Stimulated activated CD4-positive, alpha-beta T cell treated with anti-CD3 and anti-CD28 coated beads, TNF-alpha, amount 100 ng/mL, for 1 hour (primary cell): ENCODE results near the gene SEMA3A.
"Not testable (repeated sequence)": the region's sequence is repeated elsewhere in the genome, so short reads cannot be mapped to it uniquely, and the experiment has no call there.

ENCODE experiments used
- DNase-seq, 3 donors: peaks; one replicate each; pipeline ENCODE4 v3.0.0-alpha.2; 2020; ENCODE audit warnings: low read depth in 3 of 3, low spot score in 1 of 3

The SEMA3A gene

GRCh38 chr7:84154991-84155781 lies 39.4 kb downstream of the SEMA3A start:
- DNase-seq = no peak

GRCh38 chr7:84152995-84153394 lies 41.6 kb downstream of the SEMA3A start:
- no peak for DNase-seq

GRCh38 chr7:84150370-84150769 lies 44.2 kb downstream of the SEMA3A start:
- not testable (repeated sequence) for DNase-seq

GRCh38 chr7:84149573-84149972 lies 45.0 kb downstream of the SEMA3A start:
- no peak for DNase-seq

- no peak for DNase-seq
Observed at GRCh38 chr7:84145892-84146291, 48.7 kb downstream of the SEMA3A start.

- DNase-seq = no peak
Observed at GRCh38 chr7:84144935-84145334, 49.7 kb downstream of the SEMA3A start.

- no peak for DNase-seq
Observed at GRCh38 chr7:84144480-84144879, 50.1 kb downstream of the SEMA3A start.

GRCh38 chr7:84142726-84143125 lies 51.9 kb downstream of the SEMA3A start:
- no peak for DNase-seq

GRCh38 chr7:84139986-84140729 lies 54.4 kb downstream of the SEMA3A start:
- DNase-seq = no peak

GRCh38 chr7:84138411-84138810 lies 56.2 kb downstream of the SEMA3A start:
- DNase-seq = no peak

GRCh38 chr7:84137812-84138211 lies 56.8 kb downstream of the SEMA3A start:
- DNase-seq = no peak

GRCh38 chr7:84136809-84137208 lies 57.8 kb downstream of the SEMA3A start:
- DNase-seq = no peak

GRCh38 chr7:84136336-84136735 lies 58.3 kb downstream of the SEMA3A start:
- DNase-seq = no peak

GRCh38 chr7:84134169-84134568 lies 60.4 kb downstream of the SEMA3A start:
- DNase-seq = no peak

- DNase-seq = no peak
Observed at GRCh38 chr7:84125654-84126053, 68.9 kb downstream of the SEMA3A start.

- DNase-seq = no peak
Observed at GRCh38 chr7:84123965-84124547, 70.5 kb downstream of the SEMA3A start.

GRCh38 chr7:84122582-84123360 lies 71.8 kb downstream of the SEMA3A start:
- DNase-seq = no peak

- no peak for DNase-seq
Observed at GRCh38 chr7:84117304-84117703, 77.3 kb downstream of the SEMA3A start.

GRCh38 chr7:84113906-84114850 lies 80.4 kb downstream of the SEMA3A start:
- DNase-seq = no peak

GRCh38 chr7:84113286-84113685 lies 81.3 kb downstream of the SEMA3A start:
- DNase-seq = no peak
